Stimulated activated CD8-positive, alpha-beta memory T cell treated with anti-CD3 and anti-CD28 coated beads, Interleukin-15, amount 100 ng/mL, for 4 hours (primary cell): ENCODE results near the gene FASLG.
"Not testable (repeated sequence)": the region's sequence is repeated elsewhere in the genome, so short reads cannot be mapped to it uniquely, and the experiment has no call there.

Experiments used
- DNase-seq, 2 donors: peaks; one replicate each; pipeline ENCODE4 v3.0.0-alpha.2; 2020; ENCODE audit warnings: low read depth in 2 of 2

The FASLG gene

GRCh38 chr1:172658871-172659453 is at the start of gene FASLG:
Gene FASLG, plus strand, starts transcription at chr1:172659103. Its CDS starts 99 bp downstream, at chr1:172659202.
- peak; percentile 45 to 65 for DNase-seq

GRCh38 chr1:172609528-172609927 is 49.4 kb upstream of the FASLG start:
- DNase-seq, result no peak

GRCh38 chr1:172612478-172612877 is 46.4 kb upstream of the FASLG start:
- DNase-seq, result no peak

GRCh38 chr1:172613294-172613693 is 45.6 kb upstream of the FASLG start:
- no peak for DNase-seq

GRCh38 chr1:172616195-172616594 is 42.7 kb upstream of the FASLG start:
- DNase-seq, result no peak

GRCh38 chr1:172616636-172617035 is 42.3 kb upstream of the FASLG start:
- DNase-seq, result no peak

- DNase-seq, result not testable (repeated sequence)
Measured at GRCh38 chr1:172620603-172621002, 38.3 kb upstream of the FASLG start.

GRCh38 chr1:172622541-172622940 is 36.4 kb upstream of the FASLG start:
- no peak for DNase-seq

- no peak for DNase-seq
Measured at GRCh38 chr1:172623748-172624147, 35.2 kb upstream of the FASLG start.

GRCh38 chr1:172626845-172627244 is 32.1 kb upstream of the FASLG start:
- DNase-seq, result no peak

GRCh38 chr1:172627702-172628101 is 31.2 kb upstream of the FASLG start:
- DNase-seq, result no peak

GRCh38 chr1:172628401-172628800 is 30.5 kb upstream of the FASLG start:
- no peak for DNase-seq

GRCh38 chr1:172629170-172629569 is 29.7 kb upstream of the FASLG start:
- no peak for DNase-seq

- no peak for DNase-seq
Measured at GRCh38 chr1:172629638-172630037, 29.3 kb upstream of the FASLG start.

- DNase-seq, result no peak
Measured at GRCh38 chr1:172630056-172630818, 28.7 kb upstream of the FASLG start.

- no peak for DNase-seq
Measured at GRCh38 chr1:172630868-172631267, 28.0 kb upstream of the FASLG start.

- peak in 1 of 2 donors; percentile 41 for DNase-seq
Measured at GRCh38 chr1:172637522-172637921, 21.4 kb upstream of the FASLG start.

GRCh38 chr1:172638249-172638648 is 20.7 kb upstream of the FASLG start:
- no peak for DNase-seq

- DNase-seq, result peak; percentile 57 to 78
Measured at GRCh38 chr1:172638885-172639831, 19.7 kb upstream of the FASLG start.

GRCh38 chr1:172640111-172640510 is 18.8 kb upstream of the FASLG start:
- DNase-seq, result no peak

- no peak for DNase-seq
Measured at GRCh38 chr1:172641492-172641891, 17.4 kb upstream of the FASLG start.

- DNase-seq, result no peak
Measured at GRCh38 chr1:172642970-172643369, 15.9 kb upstream of the FASLG start.
